ENCODE measurements around the gene ALDH1L1.
"Not testable (repeated sequence)": the region's sequence is repeated elsewhere in the genome, so short reads cannot be mapped to it uniquely, and the experiment has no call there.

The ALDH1L1 gene

GRCh38 chr3:126104742-126105605, 75.4 kb downstream of the ALDH1L1 start:
- no peak for DNase-seq (ENCODE audit: low read depth)

DNA sequence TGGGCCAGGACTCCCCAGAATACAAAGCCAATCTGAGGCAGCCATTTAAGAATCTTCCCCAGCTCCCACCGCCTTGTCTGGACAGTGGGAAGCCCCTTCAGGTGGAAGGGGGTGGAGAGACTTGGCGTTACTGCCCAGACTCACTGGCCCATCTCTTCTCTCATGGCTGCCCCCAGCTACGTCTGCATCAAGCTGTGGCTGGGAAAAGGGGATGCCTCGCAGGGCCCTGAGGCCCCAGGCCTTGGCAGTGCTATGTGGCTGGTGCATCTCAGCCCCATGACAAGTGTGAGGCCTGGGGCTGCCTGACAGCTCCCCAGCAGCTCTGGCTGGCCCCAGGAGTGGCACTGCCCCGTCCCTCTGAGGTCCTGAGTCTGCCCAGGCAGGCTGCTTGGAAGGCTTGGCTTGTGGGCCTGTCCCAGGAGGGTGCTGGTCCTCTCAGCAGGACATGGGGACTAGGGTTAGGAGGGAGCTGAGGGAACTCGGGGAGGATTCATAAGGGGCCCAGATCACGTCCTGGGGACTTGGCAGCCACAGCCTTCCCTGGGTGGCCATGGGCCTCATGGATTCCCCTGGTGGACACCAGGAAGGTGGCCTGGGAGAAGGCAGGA, 76.3 kb downstream of the ALDH1L1 start:
- no peak for DNase-seq (ENCODE audit: low read depth)

DNA sequence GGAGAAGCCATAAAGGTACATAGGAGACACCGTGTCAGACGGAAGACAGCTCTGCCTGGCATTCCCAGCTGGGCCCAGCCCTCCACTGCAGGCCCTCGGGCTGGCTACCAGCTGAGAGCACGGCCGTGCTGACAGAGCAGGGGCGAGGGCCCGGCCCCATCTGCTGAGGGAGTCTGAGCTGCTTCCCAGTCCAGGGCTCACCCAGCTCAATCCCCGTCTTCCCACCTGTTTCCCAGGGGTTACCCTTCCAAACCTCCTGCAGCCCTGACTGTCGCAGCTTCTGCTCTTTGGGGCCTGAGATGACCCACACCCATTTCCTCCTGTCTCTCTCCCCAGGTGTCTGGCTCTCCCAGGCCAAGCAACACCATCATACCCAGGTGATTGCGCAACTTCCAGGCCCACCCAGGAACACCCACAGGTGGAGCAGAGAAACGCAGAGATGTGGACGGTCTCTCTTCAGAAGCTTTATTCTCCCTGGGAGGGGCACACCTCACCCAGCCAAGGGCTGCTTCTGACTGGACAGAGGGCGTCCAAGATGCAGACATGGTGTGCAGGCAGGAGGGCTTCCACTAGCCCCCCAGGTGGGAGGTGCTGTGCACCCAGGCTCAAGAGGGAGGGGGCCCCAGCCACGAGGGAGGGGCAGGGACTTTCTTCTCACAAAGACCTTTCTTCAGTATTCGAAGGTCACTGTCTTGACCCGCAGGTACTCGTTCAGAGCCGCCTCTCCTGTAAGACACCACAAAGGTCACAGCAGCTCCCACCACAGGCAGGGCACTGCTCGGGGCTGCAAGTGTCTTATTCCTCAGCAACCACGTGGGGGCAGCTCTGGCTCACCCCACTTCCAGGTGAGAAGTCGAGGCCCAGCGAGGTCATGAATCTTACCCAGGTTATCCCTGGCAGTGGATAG, 77.0 kb downstream of the ALDH1L1 start:
- no peak for DNase-seq (ENCODE audit: low read depth)

DNA sequence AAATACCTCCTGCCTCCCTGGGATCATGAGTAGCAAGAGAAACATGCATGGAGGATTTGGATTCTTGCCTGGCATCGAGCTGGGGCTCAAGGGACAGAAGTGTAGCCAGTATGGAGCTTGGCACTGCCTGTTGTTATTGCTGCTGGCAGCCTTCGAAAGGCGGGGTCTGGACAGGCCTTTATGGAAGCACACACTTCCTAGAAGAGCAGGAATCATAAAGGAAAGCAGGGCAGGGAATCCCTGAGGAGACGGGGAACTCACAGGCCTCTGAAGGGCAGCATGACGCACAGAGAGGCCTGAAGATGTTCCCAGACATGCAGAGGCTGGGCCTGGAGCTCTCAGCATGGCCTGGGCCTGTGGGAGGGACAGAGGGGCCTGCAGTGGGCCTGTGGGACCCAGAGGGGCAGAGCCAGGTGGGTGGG, 77.8 kb downstream of the ALDH1L1 start:
- DNase-seq (ENCODE audit: low read depth) = no peak

GRCh38 chr3:126102011-126102410, 78.4 kb downstream of the ALDH1L1 start:
- DNase-seq (ENCODE audit: low read depth) = no peak

DNA sequence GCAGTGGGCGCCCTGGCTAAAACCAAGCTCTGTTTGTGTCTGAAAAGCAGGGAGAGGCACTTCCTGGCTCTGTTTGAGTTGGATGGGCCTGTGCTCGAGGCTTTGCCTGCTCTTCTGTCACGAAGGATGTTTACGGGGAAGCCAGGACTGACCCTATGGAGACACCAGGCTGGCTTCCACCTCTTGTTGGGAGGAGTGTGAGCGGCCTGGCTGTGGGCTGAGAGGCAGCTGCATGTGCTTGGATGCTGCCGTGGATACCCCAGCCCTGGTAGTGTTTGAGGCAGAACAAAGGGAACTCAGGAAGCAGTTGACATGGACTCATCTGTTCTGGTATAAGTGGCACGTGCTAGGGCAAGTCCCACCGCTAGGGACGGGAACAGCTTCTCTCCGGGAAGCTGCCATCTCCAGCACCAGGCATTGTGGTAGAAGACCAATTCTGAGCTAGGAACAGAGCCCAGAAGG, 78.8 kb downstream of the ALDH1L1 start:
- no peak for DNase-seq (ENCODE audit: low read depth)

DNA sequence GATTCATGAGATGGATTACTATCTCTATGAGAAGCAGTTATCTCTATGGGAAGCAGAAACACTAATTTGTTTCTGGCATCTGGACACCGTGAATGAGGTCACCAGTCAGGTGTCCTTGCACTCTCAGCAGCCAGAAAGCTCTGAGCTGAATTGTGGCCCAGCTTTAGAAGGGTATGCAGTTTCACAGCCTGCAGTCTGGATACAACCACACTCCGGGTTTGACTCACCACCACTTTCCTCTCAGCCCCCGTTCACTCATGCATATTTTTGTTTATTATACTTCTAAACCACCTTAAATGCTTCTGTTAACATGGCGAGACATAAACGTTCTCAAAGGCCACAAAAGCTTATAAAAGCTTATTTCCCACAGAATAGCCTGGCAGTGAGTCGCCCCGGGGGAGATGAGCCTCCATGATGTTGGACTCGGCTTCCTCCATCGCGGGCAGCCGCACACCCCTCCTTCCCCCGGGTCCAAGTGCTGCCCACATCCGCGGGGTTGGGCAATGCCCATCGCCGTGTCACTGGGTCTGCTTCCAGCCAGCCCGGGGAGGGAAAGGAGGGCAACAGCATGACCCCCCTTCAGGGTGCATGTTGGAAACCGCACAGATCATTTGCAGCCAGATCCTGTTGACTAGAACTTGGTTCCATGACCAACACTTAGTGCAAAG, 79.6 kb downstream of the ALDH1L1 start:
- DNase-seq (ENCODE audit: low read depth) = no peak

DNA sequence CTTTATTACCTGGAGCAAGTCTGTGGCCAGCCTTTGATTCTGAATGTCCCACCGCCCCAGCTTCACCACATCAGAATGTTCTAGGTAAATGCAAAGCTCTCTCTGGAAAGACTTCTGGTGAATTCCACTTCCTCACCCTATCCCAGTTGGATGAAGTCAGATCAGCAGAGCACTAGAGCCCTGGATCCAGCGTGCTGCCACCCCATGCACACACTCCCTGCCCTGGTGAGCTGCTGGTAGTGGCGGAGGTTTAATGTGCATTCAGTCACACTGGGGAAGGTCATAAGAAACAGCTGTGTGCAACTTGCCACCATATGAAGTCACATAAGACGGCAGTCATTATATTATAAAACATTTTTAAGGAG, 80.1 kb downstream of the ALDH1L1 start:
- DNase-seq (ENCODE audit: low read depth) = no peak

DNA sequence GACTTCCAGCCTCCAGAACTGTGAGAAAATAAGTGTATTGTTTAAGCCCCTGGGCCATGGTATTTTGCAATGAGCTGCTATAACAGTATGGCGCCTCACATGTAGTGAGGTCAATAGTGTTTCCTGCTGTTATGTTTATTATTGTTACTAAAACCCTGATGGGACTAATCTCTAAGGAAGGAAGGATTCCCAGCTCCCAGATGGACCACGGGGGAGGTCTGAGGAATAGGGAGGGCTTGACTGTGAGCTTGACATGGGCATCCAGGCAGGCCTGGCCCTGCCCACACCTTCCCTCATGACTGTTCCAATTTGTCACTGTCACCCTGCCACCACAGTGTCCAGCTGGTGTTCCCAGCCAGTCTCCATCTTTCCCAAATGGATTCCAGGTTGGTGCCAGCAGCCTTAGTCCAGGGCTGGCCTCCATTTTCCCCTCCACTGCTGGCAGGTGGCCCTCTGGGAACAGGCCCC, 82.0 kb downstream of the ALDH1L1 start:
- DNase-seq (ENCODE audit: low read depth) = no peak

DNA sequence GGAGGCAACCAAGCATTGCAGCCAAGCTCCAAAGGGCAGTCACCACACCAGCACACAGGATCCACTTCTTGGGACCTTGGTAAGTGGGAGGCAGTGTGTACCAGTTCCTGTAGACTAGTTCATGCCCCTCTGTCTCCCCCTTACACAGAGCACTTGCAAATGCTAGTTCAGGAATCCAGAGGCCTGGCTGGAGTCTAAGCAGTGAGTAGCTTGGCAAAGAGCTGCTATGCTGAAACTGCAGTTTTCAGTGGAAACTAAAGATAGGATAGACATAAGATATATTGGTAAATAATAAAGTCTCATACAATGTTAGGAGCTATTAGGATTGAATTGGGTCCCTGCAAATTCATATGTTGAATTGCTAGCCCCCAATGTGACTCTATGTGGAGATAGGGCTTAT, 82.6 kb downstream of the ALDH1L1 start:
- DNase-seq (ENCODE audit: low read depth) = no peak

- not testable (repeated sequence) for DNase-seq (ENCODE audit: low read depth)
These were observed 84.1 kb downstream of the ALDH1L1 start for GRCh38 chr3:126096274-126096673.

DNA sequence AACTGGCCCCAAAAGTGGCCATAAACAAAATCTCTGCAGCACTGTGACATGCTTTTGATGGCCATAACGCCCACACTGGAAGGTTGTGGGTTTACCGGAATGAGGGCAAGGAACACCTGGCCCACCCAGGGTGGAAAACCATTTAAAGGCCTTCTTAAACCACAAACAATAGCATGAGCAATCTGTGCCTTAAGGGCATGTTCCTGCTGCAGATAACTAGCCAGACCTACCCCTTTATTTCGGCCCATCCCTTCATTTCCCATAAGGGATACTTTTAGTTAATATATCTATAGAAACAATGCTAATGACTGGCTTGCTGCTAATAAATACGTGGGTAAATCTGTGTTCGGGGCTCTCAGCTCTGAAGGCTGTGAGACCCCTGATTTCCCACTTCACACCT, 88.3 kb downstream of the ALDH1L1 start:
- not testable (repeated sequence) for DNase-seq (ENCODE audit: low read depth)

DNA sequence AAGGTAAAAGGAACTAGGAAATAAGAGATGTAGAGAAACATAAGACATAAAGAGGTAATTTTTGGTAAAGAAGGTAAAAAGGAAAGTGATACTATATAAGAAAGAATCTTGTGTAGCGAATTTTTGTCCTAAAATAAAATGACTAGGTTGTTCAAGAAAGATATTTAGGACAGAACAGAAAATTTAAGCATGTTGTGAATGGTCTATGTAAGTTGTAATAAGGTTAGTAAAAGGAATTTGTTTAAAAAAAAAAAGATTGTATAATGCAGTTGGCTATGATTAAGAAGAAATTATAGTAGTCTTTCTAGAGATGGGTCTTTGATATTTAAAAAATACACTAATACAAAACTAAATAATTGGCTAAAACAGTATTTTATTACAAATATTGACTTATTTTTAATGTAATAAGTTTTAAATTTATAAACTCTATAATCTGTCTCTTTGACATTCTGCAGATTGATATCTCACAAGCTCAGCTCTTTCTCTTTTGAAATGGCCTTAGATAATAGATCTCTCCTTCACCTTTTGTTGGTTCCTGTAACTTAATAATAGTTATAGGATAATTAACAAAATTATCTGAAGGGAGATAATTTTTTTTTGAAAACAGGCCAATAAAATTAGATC, 92.7 kb downstream of the ALDH1L1 start:
- DNase-seq (ENCODE audit: low read depth) = no peak

- DNase-seq (ENCODE audit: low read depth) = no peak
These were observed 94.5 kb downstream of the ALDH1L1 start for GRCh38 chr3:126085841-126086240.

GRCh38 chr3:126085276-126085675, 95.1 kb downstream of the ALDH1L1 start:
- DNase-seq (ENCODE audit: low read depth) = no peak

- no peak for DNase-seq (ENCODE audit: low read depth)
These were observed 95.6 kb downstream of the ALDH1L1 start for GRCh38 chr3:126084768-126085180.

DNA sequence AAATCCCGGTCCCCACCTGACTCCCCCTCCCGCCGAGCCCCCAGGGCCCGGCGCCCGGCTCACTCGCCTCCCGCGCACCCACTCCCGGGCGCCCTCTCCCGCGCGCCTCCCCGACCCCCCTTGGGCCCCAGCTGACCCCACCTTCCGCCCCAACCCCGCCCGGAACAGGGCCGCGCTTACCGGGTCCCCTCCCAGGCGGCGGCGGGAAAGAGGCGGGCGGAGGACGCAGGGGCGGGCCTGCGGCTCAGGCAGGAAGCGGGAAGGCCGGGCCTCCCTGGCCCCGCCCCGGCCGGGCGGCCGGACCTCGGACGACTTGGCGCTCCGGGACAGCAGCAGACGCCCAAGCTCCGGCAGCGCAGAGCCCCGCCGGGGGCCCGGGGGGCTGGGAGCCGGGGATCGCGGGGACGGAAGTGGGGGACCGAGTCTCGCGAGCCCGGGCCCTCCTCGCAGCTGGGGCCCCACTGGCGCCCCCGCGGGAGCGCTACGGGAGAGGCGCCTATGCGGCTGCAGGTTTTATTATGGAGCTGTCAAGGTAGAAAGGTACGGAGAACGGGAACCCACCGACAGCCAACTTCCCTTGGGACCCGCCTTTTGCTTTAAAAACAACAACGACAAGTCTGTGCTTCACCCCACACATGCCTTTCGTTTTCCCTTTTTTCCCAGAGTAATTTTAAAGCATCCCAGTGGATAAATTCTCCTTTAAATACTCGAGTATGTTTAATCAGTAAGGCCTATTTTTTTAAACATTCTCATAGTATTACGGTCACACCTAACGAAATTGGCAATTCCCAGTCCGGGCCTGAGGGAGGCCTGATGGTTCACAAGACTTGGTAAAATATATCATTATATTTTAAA, 96.2 kb downstream of the ALDH1L1 start, which contains the start of gene SLC41A3:
Gene SLC41A3 (minus strand): TSS at position 212 of the 855 bp plus-strand sequence. CDS start 15,905 bp downstream, outside the sequence.
- DNase-seq (ENCODE audit: low read depth) = peak; percentile 74

- peak; percentile 38 for DNase-seq (ENCODE audit: low read depth)
These were observed 96.9 kb downstream of the ALDH1L1 start for GRCh38 chr3:126083511-126083912.

GRCh38 chr3:126083138-126083445, 97.3 kb downstream of the ALDH1L1 start:
- DNase-seq (ENCODE audit: low read depth) = no peak

Data from CMK (cell line).